Neuronal stem cell (in vitro differentiated cells): ENCODE data around the gene BCAS3.

Experiments
- DNase-seq: peaks from one replicate; pipeline ENCODE4 v3.0.0-alpha.2; 2013; ENCODE audit warnings: low spot score
- H2AFZ ChIP-seq: one replicate; pipeline ENCODE4 v1.6.1; 2013; ENCODE audit warnings: mild to moderate bottlenecking, low read length, inconsistent platforms
- H2AK5ac ChIP-seq: 2 replicates; pipeline ENCODE4 v1.6.1; 2013; ENCODE audit warnings: low read depth, mild to moderate bottlenecking, inconsistent platforms, low read length, moderate library complexity, mixed read lengths
- H2BK120ac ChIP-seq: 2 replicates; pipeline ENCODE4 v1.6.1; 2013; ENCODE audit warnings: low read depth, mild to moderate bottlenecking, inconsistent platforms, low read length, moderate library complexity, mixed read lengths
- H2BK12ac ChIP-seq: one replicate; pipeline ENCODE4 v1.6.1; 2013; ENCODE audit warnings: low read length, inconsistent platforms
- H2BK15ac ChIP-seq: 2 replicates; pipeline ENCODE4 v1.6.1; 2013; ENCODE audit warnings: mild to moderate bottlenecking, low read length, inconsistent platforms, mixed read lengths
- H2BK5ac ChIP-seq: one replicate; pipeline ENCODE4 v1.6.1; 2013; ENCODE audit warnings: inconsistent platforms, mild to moderate bottlenecking, low read length, moderate library complexity
- H3K14ac ChIP-seq: one replicate; pipeline ENCODE4 v1.6.1; 2013; ENCODE audit warnings: low read length, inconsistent platforms
- H3K18ac ChIP-seq: 2 replicates; pipeline ENCODE4 v1.6.1; 2013; ENCODE audit warnings: low read length, inconsistent platforms
- H3K23ac ChIP-seq: 2 replicates; pipeline ENCODE4 v1.6.1; 2013; ENCODE audit warnings: low read depth, mild to moderate bottlenecking, mixed read lengths, low read length, inconsistent platforms; ENCODE audit not compliant: poor library complexity
- H3K27ac ChIP-seq: replicated peaks from 3 replicates; pipeline ENCODE4 v1.5.1; 2013; ENCODE audit warnings: low read length, inconsistent platforms
- H3K27me3 ChIP-seq, 3 experiments: 2 replicates each; pipeline ENCODE4 v1.6.1; 2013; ENCODE audit warnings: low read length in 3 of 3, mild to moderate bottlenecking in 2 of 3, inconsistent platforms in 1 of 3, low read depth in 1 of 3, mixed read lengths in 1 of 3, moderate library complexity in 1 of 3; ENCODE audit not compliant: control insufficient read depth in 3 of 3, insufficient read depth in 3 of 3
- H3K36me3 ChIP-seq, 2 donors: replicated peaks in 1 of 2; 2 replicates each; pipeline ENCODE4 v1.6.1; 2013; ENCODE audit warnings: low read length in 2 of 2; ENCODE audit not compliant: control insufficient read depth in 2 of 2, insufficient read depth in 2 of 2
- H3K4ac ChIP-seq: 2 replicates; pipeline ENCODE4 v1.6.1; 2013; ENCODE audit warnings: inconsistent platforms, mild to moderate bottlenecking, low read length, moderate library complexity
- H3K4me1 ChIP-seq, 2 donors: 1 replicate in 1 of 2; 2 replicates in 1 of 2; pipeline ENCODE4 v1.6.1; 2013; ENCODE audit warnings: low read length in 2 of 2, low read depth in 1 of 2; ENCODE audit not compliant: control insufficient read depth in 2 of 2, insufficient read depth in 1 of 2
- H3K4me2 ChIP-seq: one replicate; pipeline ENCODE4 v1.6.1; 2013; ENCODE audit warnings: mild to moderate bottlenecking, low read length, inconsistent platforms; ENCODE audit not compliant: insufficient read depth, poor library complexity, severe bottlenecking
- H3K4me3 ChIP-seq, 2 donors: 2 replicates each; pipeline ENCODE4 v1.5.1; 2013; ENCODE audit warnings: low read length in 2 of 2, mild to moderate bottlenecking in 2 of 2, inconsistent platforms in 1 of 2, moderate library complexity in 1 of 2
- H3K79me1 ChIP-seq: one replicate; pipeline ENCODE4 v1.6.1; 2013; ENCODE audit warnings: low read depth, mild to moderate bottlenecking, inconsistent platforms, low read length, moderate library complexity
- H3K9ac ChIP-seq: one replicate; pipeline ENCODE4 v1.6.1; 2013; ENCODE audit warnings: mild to moderate bottlenecking, low read depth, low read length, inconsistent platforms; ENCODE audit not compliant: poor library complexity
- H3K9me3 ChIP-seq, 2 donors: replicated peaks in 1 of 2; 2 replicates each; pipeline versions ENCODE3 to v1.6.1; 2013; ENCODE audit warnings: low read length in 2 of 2, mild to moderate bottlenecking in 2 of 2, inconsistent platforms in 1 of 2, low read depth in 1 of 2, mixed read lengths in 1 of 2, moderate library complexity in 1 of 2; ENCODE audit not compliant: control insufficient read depth in 2 of 2, insufficient read depth in 1 of 2
- H4K8ac ChIP-seq: one replicate; pipeline ENCODE4 v1.6.1; 2013; ENCODE audit warnings: low read depth, mild to moderate bottlenecking, inconsistent platforms, low read length, moderate library complexity
- H4K91ac ChIP-seq: one replicate; pipeline ENCODE4 v1.6.1; 2013; ENCODE audit warnings: low read length, low read depth, mild to moderate bottlenecking, inconsistent platforms; ENCODE audit not compliant: poor library complexity
- WGBS, 2 donors: extraction: QIAGEN DNeasy Blood & Tissue Kit; methylation state at CpG; one replicate each; pipeline ENCODE4 v1.1.7; 2013; ENCODE audit warnings: missing lambda C conversion rate in 2 of 2, mixed read lengths in 1 of 2; ENCODE audit not compliant: insufficient read length in 2 of 2, insufficient replicate concordance in 1 of 2; ENCODE audit errors: extremely low coverage in 2 of 2; 5-methylcytosine and 5-hydroxymethylcytosine counted together

BCAS3 gene

GRCh38 chr17:61185385-61185784 is 507.7 kb downstream of the BCAS3 start:
- Histone ChIP-seq H2AFZ (no peak overlapping the region), H3K23ac (no peak overlapping the region), H3K18ac (no peak overlapping the region), H3K9ac (no peak overlapping the region), H3K4ac (no peak overlapping the region), H3K9me3 (no peaks in the 10 kb centered on the region), H3K36me3 (no peaks in the 10 kb centered on the region), H2AK5ac (no peak overlapping the region), H3K4me3 (no peak overlapping the region), H3K4me2 (no peak overlapping the region), H2BK120ac (no peak overlapping the region), H3K27me3 (peaks cover 0 to 12% (median 0%) of the 10 kb centered on the region in 3 experiments), H2BK15ac (no peak overlapping the region), H2BK12ac (no peak overlapping the region), H3K4me1 (peaks cover 3% of the 10 kb centered on the region in 2 donors), H3K14ac (no peak overlapping the region), H3K27ac (no peak overlapping the region), H4K8ac (no peak overlapping the region), H2BK5ac (no peak overlapping the region), H3K79me1 (no peaks in the 10 kb centered on the region), H4K91ac (no peak overlapping the region)
- no peak for DNase-seq
- no CpG with 5 or more reads among the region's 4 CpGs for WGBS, 2 donors

- Histone ChIP-seq H3K18ac (no peak overlapping the region), H3K23ac (no peak overlapping the region), H3K27ac (no peak overlapping the region), H3K4me2 (no peak overlapping the region), H3K4me1 (peaks cover 3% of the 10 kb centered on the region in 2 donors), H3K4me3 (no peak overlapping the region), H3K14ac (no peak overlapping the region), H2BK5ac (no peak overlapping the region), H3K9me3 (no peaks in the 10 kb centered on the region), H2BK15ac (no peak overlapping the region), H2BK12ac (no peak overlapping the region), H3K36me3 (no peaks in the 10 kb centered on the region), H2AFZ (no peak overlapping the region), H3K4ac (no peak overlapping the region), H4K8ac (no peak overlapping the region), H3K9ac (no peak overlapping the region), H3K79me1 (no peaks in the 10 kb centered on the region), H2AK5ac (no peak overlapping the region), H2BK120ac (no peak overlapping the region), H4K91ac (no peak overlapping the region), H3K27me3 (peaks cover 0 to 12% (median 0%) of the 10 kb centered on the region in 3 experiments)
- WGBS, 2 donors: no CpG with 5 or more reads among the region's 2 CpGs
- DNase-seq: no peak
These were observed 509.4 kb downstream of the BCAS3 start for GRCh38 chr17:61187038-61187437.

- no peak overlapping the region for H4K8ac ChIP-seq
- no peak overlapping the region for H2AFZ ChIP-seq
- WGBS, 2 donors: no CpG with 5 or more reads among the region's 2 CpGs
- no peak overlapping the region for H3K18ac ChIP-seq
- no peak overlapping the region for H4K91ac ChIP-seq
- no peak overlapping the region for H2BK12ac ChIP-seq
- H3K27ac ChIP-seq: no peak overlapping the region
- no peak overlapping the region for H3K23ac ChIP-seq
- no peaks in the 10 kb centered on the region for H3K4me1 ChIP-seq
- no peak overlapping the region for H3K9ac ChIP-seq
- H3K14ac ChIP-seq: no peak overlapping the region
- H3K27me3 ChIP-seq: peaks cover 0 to 12% (median 0%) of the 10 kb centered on the region in 3 experiments
- H3K4me3 ChIP-seq: no peak overlapping the region
- no peak for DNase-seq
- no peak overlapping the region for H2BK120ac ChIP-seq
- no peak overlapping the region for H3K4ac ChIP-seq
- no peak overlapping the region for H2BK15ac ChIP-seq
- no peak overlapping the region for H2AK5ac ChIP-seq
- H3K9me3 ChIP-seq: peaks cover 0 to 4% of the 10 kb centered on the region in 2 donors
- no peak overlapping the region for H2BK5ac ChIP-seq
- H3K4me2 ChIP-seq: no peak overlapping the region
- no peaks in the 10 kb centered on the region for H3K36me3 ChIP-seq
- no peaks in the 10 kb centered on the region for H3K79me1 ChIP-seq
These were observed 510.4 kb downstream of the BCAS3 start for GRCh38 chr17:61188081-61188480.

GRCh38 chr17:61189968-61190367 is 512.3 kb downstream of the BCAS3 start:
- no peak overlapping the region for H3K4me2 ChIP-seq
- H3K27ac ChIP-seq: no peak overlapping the region
- no peak overlapping the region for H3K14ac ChIP-seq
- H2BK15ac ChIP-seq: no peak overlapping the region
- H2AK5ac ChIP-seq: no peak overlapping the region
- no CpG with 5 or more reads among the region's 4 CpGs for WGBS, 2 donors
- no peaks in the 10 kb centered on the region for H3K79me1 ChIP-seq
- no peak overlapping the region for H2AFZ ChIP-seq
- H4K8ac ChIP-seq: no peak overlapping the region
- no peak for DNase-seq
- no peak overlapping the region for H3K18ac ChIP-seq
- H3K4ac ChIP-seq: no peak overlapping the region
- H3K9me3 ChIP-seq: peaks cover 0 to 4% of the 10 kb centered on the region in 2 donors
- H2BK120ac ChIP-seq: no peak overlapping the region
- no peak overlapping the region for H3K9ac ChIP-seq
- no peaks in the 10 kb centered on the region for H3K36me3 ChIP-seq
- no peak overlapping the region for H2BK12ac ChIP-seq
- H4K91ac ChIP-seq: no peak overlapping the region
- no peaks in the 10 kb centered on the region for H3K4me1 ChIP-seq
- no peak overlapping the region for H2BK5ac ChIP-seq
- no peak overlapping the region for H3K23ac ChIP-seq
- H3K27me3 ChIP-seq: peaks cover 0 to 12% (median 0%) of the 10 kb centered on the region in 3 experiments
- H3K4me3 ChIP-seq: no peak overlapping the region
